Embryonic facial prominence (tissue), 1 donor: Measurements from ENCODE around the gene XKR3.
"Not testable (repeated sequence)": the region's sequence is repeated elsewhere in the genome, so short reads cannot be mapped to it uniquely, and the experiment has no call there.

Experiments used
- DNase-seq: peaks from one replicate; pipeline ENCODE4 v3.0.0-alpha.2; 2016; ENCODE audit errors: extremely low spot score

The XKR3 gene

GRCh38 chr22:16804882-16805281 is 20.3 kb downstream of the XKR3 start:
- no peak for DNase-seq

GRCh38 chr22:16803255-16803917 is 21.8 kb downstream of the XKR3 start:
- DNase-seq, result no peak

- DNase-seq, result no peak
These were observed 23.6 kb downstream of the XKR3 start for GRCh38 chr22:16801571-16801970.

GRCh38 chr22:16801088-16801487 is 24.1 kb downstream of the XKR3 start:
- no peak for DNase-seq

GRCh38 chr22:16800358-16800757 is 24.9 kb downstream of the XKR3 start:
- DNase-seq, result no peak

GRCh38 chr22:16795504-16795903 is 29.7 kb downstream of the XKR3 start:
- not testable (repeated sequence) for DNase-seq

- DNase-seq, result no peak
These were observed 31.4 kb downstream of the XKR3 start for GRCh38 chr22:16793831-16794230.

GRCh38 chr22:16789860-16790493 is 35.2 kb downstream of the XKR3 start:
- no peak for DNase-seq

- DNase-seq, result no peak
These were observed 41.3 kb downstream of the XKR3 start for GRCh38 chr22:16783930-16784354.

GRCh38 chr22:16783453-16783852 is 41.8 kb downstream of the XKR3 start:
- DNase-seq, result no peak

GRCh38 chr22:16781764-16782329 is 43.4 kb downstream of the XKR3 start:
- no peak for DNase-seq

GRCh38 chr22:16781074-16781763 is 44.0 kb downstream of the XKR3 start:
- no peak for DNase-seq

- DNase-seq, result no peak
These were observed 47.8 kb downstream of the XKR3 start for GRCh38 chr22:16777284-16777924.

GRCh38 chr22:16776080-16776479 is 49.1 kb downstream of the XKR3 start:
- DNase-seq, result no peak

- DNase-seq, result no peak
These were observed 50.2 kb downstream of the XKR3 start for GRCh38 chr22:16774911-16775500.

- DNase-seq, result not testable (repeated sequence)
These were observed 53.6 kb downstream of the XKR3 start for GRCh38 chr22:16771569-16771968.

- not testable (repeated sequence) for DNase-seq
These were observed 57.3 kb downstream of the XKR3 start for GRCh38 chr22:16767927-16768326.

- DNase-seq, result not testable (repeated sequence)
These were observed 63.0 kb downstream of the XKR3 start for GRCh38 chr22:16762224-16762623.

- DNase-seq, result not testable (repeated sequence)
These were observed 64.8 kb downstream of the XKR3 start for GRCh38 chr22:16760416-16760815.

- DNase-seq, result not testable (repeated sequence)
These were observed 75.9 kb downstream of the XKR3 start for GRCh38 chr22:16749282-16749681.

- not testable (repeated sequence) for DNase-seq
These were observed 76.9 kb downstream of the XKR3 start for GRCh38 chr22:16748160-16748929.
